SK-N-SH (cell line): ENCODE data around the gene FAM20C. TPM values are rescaled to one million over a fixed set of nuclear protein-coding genes. Genes with fewer than 3 reads are reported as not detected.
A peak's percentile ranks its signal among the peaks of the same experiment; 100 is the strongest.
"Not testable (repeated sequence)": the region's sequence is repeated elsewhere in the genome, so short reads cannot be mapped to it uniquely, and the experiment has no call there.

Experiments used
- CTCF ChIA-PET: fragments of 300-600, 350-600 bp; formaldehyde crosslinking; extraction: SDS; loops from one replicate; lab custom pipeline; 2021; lab: Yijun Ruan, JAX
- POLR2A ChIA-PET: fragments of 350-600 bp; sonication (Branson Sonifier 250); formaldehyde crosslinking; extraction: SDS; loops from one replicate; lab custom pipeline; 2020; ENCODE audit warnings: antibody characterized with exemption, inconsistent platforms; lab: Yijun Ruan, JAX
- DNase-seq: peaks from one replicate; pipeline ENCODE4 v3.0.0; 2012
- H2AFZ ChIP-seq: fragments of 200-600 bp; sonication (generic); 2 replicates; pipeline ENCODE4 v1.8.1; 2016; ENCODE audit warnings: antibody characterized with exemption, mild to moderate bottlenecking, low read depth
- H3F3A ChIP-seq: fragments of 200-600 bp; sonication (generic); replicated peaks from 2 replicates; pipeline ENCODE3; 2016; ENCODE audit warnings: antibody characterized with exemption, mild to moderate bottlenecking; ENCODE audit not compliant: insufficient read depth
- H3K27ac ChIP-seq, 2 experiments: fragments of 200-500 bp in 1 of 2; fragments of 200-600 bp in 1 of 2; sonication (Bioruptor generic) in 1 of 2; sonication (generic), shearing (Covaris generic) in 1 of 2; 2 replicates each; pipeline versions ENCODE4 v1.5.1 to v1.6.1; 2014 to 2016; ENCODE audit warnings: low read depth in 2 of 2, inconsistent platforms in 1 of 2, low read length in 1 of 2, mild to moderate bottlenecking in 1 of 2, mixed read lengths in 1 of 2
- H3K27me3 ChIP-seq: fragments of 200-600 bp; sonication (generic), shearing (Covaris generic); 2 replicates; pipeline ENCODE4 v1.6.1; 2016; ENCODE audit warnings: mixed run types; ENCODE audit not compliant: insufficient read depth
- H3K36me3 ChIP-seq, 2 experiments: fragments of 200-500 bp in 1 of 2; fragments of 200-600 bp in 1 of 2; sonication (Bioruptor generic) in 1 of 2; sonication (generic) in 1 of 2; replicated peaks in 1 of 2; 2 replicates each; pipeline versions ENCODE3 to v1.5.1; 2014 to 2016; ENCODE audit warnings: low read length in 1 of 2, mild to moderate bottlenecking in 1 of 2; ENCODE audit not compliant: insufficient read depth in 2 of 2, control insufficient read depth in 1 of 2
- H3K4me1 ChIP-seq, 2 experiments: fragments of 200-500 bp in 1 of 2; fragments of 200-600 bp in 1 of 2; sonication (Bioruptor generic) in 1 of 2; sonication (generic), shearing (Covaris generic) in 1 of 2; 2 replicates each; pipeline versions ENCODE4 v1.5.1 to v1.6.1; 2014 to 2016; ENCODE audit warnings: low read depth in 1 of 2, low read length in 1 of 2, mixed run types in 1 of 2; ENCODE audit not compliant: insufficient read depth in 2 of 2, control insufficient read depth in 1 of 2
- H3K4me2 ChIP-seq: fragments of 200-600 bp; sonication (generic), shearing (Covaris generic); 2 replicates; pipeline ENCODE4 v1.6.1; 2017; ENCODE audit warnings: mixed run types
- H3K4me3 ChIP-seq, 2 experiments: fragments of 200-500 bp in 1 of 2; fragments of 200-600 bp in 1 of 2; sonication (Bioruptor generic) in 1 of 2; sonication (generic), shearing (Covaris generic) in 1 of 2; 2 replicates each; pipeline versions ENCODE4 v1.5.1 to v1.8.1; 2014 to 2016; ENCODE audit warnings: low read depth in 2 of 2, inconsistent platforms in 1 of 2, low read length in 1 of 2, mild to moderate bottlenecking in 1 of 2, mixed read lengths in 1 of 2, moderate library complexity in 1 of 2
- H3K79me2 ChIP-seq: fragments of 200-600 bp; sonication (generic); 2 replicates; pipeline ENCODE4 v1.8.1; 2017; ENCODE audit warnings: mild to moderate bottlenecking; ENCODE audit not compliant: insufficient read depth
- H3K9ac ChIP-seq: fragments of 200-600 bp; sonication (generic); 2 replicates; pipeline ENCODE4 v1.6.1; 2017; ENCODE audit warnings: mixed run types
- H3K9me2 ChIP-seq: fragments of 200-600 bp; sonication (generic); 2 replicates; pipeline ENCODE4 v1.6.1; 2017; ENCODE audit warnings: mixed run types
- H3K9me3 ChIP-seq: fragments of 200-600 bp; sonication (generic); 2 replicates; pipeline ENCODE4 v1.6.1; 2017; ENCODE audit warnings: mixed run types, mild to moderate bottlenecking, moderate library complexity
- H4K20me1 ChIP-seq: fragments of 200-600 bp; sonication (generic); 2 replicates; pipeline ENCODE4 v1.6.1; 2017; ENCODE audit warnings: mild to moderate bottlenecking, mixed run types; ENCODE audit not compliant: insufficient read depth
- CTCF ChIP-seq: fragments of 200-600 bp; sonication (generic); IDR thresholded peaks from 2 replicates; pipeline ENCODE4 v1.6.1; 2017; ENCODE audit warnings: antibody characterized with exemption, mild to moderate bottlenecking, moderate library complexity
- NRF1 ChIP-seq: IDR thresholded peaks from 2 replicates; pipeline ENCODE4 v1.6.1; 2012; ENCODE audit warnings: low read depth, mild to moderate bottlenecking, low read length
- RAD21 ChIP-seq: IDR thresholded peaks from 2 replicates; pipeline ENCODE4 v1.6.1; 2012; ENCODE audit warnings: mild to moderate bottlenecking, low read length
- TCF12 ChIP-seq: IDR thresholded peaks from 2 replicates; pipeline ENCODE4 v1.4.0; 2012
- TEAD4 ChIP-seq: IDR thresholded peaks from 2 replicates; pipeline ENCODE4 v1.4.0; 2012; ENCODE audit warnings: mild to moderate bottlenecking, borderline replicate concordance; ENCODE audit not compliant: insufficient read depth
- USF1 ChIP-seq: IDR thresholded peaks from 2 replicates; pipeline ENCODE4 v1.4.0; 2012; ENCODE audit warnings: low read depth, borderline replicate concordance
- USF2 ChIP-seq: fragments of 150-350 bp; IDR thresholded peaks from 2 replicates; pipeline ENCODE4 v1.6.1; 2017; ENCODE audit warnings: antibody characterized with exemption, low read length, low read depth, borderline replicate concordance
- WGBS: methylation state at CpG from one replicate; pipeline ENCODE4 v1.1.6; 2017; ENCODE audit warnings: low lambda C conversion rate; 5-methylcytosine and 5-hydroxymethylcytosine counted together
- polyA plus RNA-seq, 3 experiments: library from polyadenylated mRNA; depleted of rRNA; stranded (reverse); fragments of >200 nt; gene quantifications; 2 replicates each; pipeline ENCODE4 v1.2.3, GENCODE V29; 2012
- TF ChIP-seq, protein P1 (sequence below): IDR thresholded peaks from 2 replicates; pipeline ENCODE4 v1.6.1; 2012; ENCODE audit warnings: mild to moderate bottlenecking, low read depth, low read length, moderate library complexity
- TF ChIP-seq, protein P2 (sequence below): IDR thresholded peaks from 2 replicates; pipeline ENCODE4; 2012
- TF ChIP-seq, protein P3 (sequence below): IDR thresholded peaks from 2 replicates; pipeline ENCODE4 v1.4.0; 2012; ENCODE audit warnings: low read depth

The FAM20C gene
- polyA plus RNA-seq, 1 of the 3 experiments (the other 2 are of a cell fraction): 12.7 TPM

DNA sequence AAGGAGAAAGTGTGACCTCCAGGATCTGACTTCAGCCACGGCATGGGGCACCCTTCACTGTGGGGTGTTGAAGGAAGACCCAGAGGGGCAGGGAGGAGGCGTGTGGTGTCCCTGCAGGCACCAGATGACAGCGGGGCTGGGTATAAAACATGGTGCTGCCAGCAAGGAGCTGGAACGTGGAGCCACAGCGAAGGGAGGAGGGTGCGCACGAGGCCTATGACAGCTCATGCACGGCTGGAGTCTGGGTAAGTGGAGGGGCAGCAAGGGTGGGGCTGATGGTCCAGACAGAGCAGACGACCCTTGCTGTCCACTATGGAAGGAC is 69.8 kb downstream of the FAM20C start (continued):
- TF ChIP-seq, protein P1, sequence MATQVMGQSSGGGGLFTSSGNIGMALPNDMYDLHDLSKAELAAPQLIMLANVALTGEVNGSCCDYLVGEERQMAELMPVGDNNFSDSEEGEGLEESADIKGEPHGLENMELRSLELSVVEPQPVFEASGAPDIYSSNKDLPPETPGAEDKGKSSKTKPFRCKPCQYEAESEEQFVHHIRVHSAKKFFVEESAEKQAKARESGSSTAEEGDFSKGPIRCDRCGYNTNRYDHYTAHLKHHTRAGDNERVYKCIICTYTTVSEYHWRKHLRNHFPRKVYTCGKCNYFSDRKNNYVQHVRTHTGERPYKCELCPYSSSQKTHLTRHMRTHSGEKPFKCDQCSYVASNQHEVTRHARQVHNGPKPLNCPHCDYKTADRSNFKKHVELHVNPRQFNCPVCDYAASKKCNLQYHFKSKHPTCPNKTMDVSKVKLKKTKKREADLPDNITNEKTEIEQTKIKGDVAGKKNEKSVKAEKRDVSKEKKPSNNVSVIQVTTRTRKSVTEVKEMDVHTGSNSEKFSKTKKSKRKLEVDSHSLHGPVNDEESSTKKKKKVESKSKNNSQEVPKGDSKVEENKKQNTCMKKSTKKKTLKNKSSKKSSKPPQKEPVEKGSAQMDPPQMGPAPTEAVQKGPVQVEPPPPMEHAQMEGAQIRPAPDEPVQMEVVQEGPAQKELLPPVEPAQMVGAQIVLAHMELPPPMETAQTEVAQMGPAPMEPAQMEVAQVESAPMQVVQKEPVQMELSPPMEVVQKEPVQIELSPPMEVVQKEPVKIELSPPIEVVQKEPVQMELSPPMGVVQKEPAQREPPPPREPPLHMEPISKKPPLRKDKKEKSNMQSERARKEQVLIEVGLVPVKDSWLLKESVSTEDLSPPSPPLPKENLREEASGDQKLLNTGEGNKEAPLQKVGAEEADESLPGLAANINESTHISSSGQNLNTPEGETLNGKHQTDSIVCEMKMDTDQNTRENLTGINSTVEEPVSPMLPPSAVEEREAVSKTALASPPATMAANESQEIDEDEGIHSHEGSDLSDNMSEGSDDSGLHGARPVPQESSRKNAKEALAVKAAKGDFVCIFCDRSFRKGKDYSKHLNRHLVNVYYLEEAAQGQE: no peak
- no peak for TF ChIP-seq TEAD4
- TF ChIP-seq, protein P2, sequence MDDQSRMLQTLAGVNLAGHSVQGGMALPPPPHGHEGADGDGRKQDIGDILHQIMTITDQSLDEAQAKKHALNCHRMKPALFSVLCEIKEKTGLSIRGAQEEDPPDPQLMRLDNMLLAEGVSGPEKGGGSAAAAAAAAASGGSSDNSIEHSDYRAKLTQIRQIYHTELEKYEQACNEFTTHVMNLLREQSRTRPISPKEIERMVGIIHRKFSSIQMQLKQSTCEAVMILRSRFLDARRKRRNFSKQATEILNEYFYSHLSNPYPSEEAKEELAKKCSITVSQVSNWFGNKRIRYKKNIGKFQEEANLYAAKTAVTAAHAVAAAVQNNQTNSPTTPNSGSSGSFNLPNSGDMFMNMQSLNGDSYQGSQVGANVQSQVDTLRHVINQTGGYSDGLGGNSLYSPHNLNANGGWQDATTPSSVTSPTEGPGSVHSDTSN: no peak
- TF ChIP-seq NRF1: no peak
- no peak for TF ChIP-seq USF1
- no peak for TF ChIP-seq RAD21
- no peak for TF ChIP-seq TCF12
- TF ChIP-seq USF2: no peak
- TF ChIP-seq, protein P3, sequence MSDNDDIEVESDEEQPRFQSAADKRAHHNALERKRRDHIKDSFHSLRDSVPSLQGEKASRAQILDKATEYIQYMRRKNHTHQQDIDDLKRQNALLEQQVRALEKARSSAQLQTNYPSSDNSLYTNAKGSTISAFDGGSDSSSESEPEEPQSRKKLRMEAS: no peak

DNA sequence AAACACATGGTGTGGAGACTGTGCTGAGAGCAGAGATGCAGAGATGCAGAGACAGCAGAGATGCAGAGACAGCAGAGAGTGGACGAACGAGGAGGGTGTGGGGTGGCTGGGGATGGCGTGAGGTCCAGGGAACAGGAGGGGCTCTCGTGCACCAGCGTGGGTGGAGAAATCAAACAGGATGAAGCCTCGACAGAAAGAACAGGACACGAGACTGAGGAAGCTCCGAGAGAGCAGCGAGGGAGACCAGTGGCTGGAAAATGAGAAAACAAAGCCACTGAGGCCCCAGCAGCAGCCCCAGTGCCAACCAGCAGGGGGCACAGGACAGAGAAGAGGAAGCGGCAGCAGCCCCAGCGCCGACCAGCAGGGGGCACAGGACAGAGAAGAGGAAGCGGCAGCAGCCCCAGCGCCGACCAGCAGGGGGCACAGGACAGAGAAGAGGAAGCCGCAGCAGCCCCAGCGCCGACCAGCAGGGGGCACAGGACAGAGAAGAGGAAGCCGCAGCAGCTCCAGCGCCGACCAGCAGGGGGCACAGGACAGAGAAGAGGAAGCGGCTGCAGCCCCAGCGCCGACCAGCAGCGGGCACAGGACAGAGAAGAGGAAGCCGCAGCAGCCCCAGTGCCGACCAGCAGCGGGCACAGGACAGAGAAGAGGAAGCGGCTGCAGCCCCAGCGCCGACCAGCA is 70.4 kb downstream of the FAM20C start:
- H3K27me3 ChIP-seq, H4K20me1 ChIP-seq, H3K9me3 ChIP-seq, H3K9ac ChIP-seq, H3K36me3 ChIP-seq, H3K4me3 ChIP-seq, CTCF ChIA-PET, POLR2A ChIA-PET, H2AFZ ChIP-seq, H3K9me2 ChIP-seq, H3K4me2 ChIP-seq, H3K79me2 ChIP-seq, H3K27ac ChIP-seq, DNase-seq, H3K4me1 ChIP-seq: not testable (repeated sequence)
- H3F3A ChIP-seq: peaks cover 14% of the 10 kb centered on the region
- 67% methylated on average over 16 of the region's 31 CpGs for WGBS
- peak; percentile 8; the same call in 1 of the 2 replicates for TF ChIP-seq CTCF

DNA sequence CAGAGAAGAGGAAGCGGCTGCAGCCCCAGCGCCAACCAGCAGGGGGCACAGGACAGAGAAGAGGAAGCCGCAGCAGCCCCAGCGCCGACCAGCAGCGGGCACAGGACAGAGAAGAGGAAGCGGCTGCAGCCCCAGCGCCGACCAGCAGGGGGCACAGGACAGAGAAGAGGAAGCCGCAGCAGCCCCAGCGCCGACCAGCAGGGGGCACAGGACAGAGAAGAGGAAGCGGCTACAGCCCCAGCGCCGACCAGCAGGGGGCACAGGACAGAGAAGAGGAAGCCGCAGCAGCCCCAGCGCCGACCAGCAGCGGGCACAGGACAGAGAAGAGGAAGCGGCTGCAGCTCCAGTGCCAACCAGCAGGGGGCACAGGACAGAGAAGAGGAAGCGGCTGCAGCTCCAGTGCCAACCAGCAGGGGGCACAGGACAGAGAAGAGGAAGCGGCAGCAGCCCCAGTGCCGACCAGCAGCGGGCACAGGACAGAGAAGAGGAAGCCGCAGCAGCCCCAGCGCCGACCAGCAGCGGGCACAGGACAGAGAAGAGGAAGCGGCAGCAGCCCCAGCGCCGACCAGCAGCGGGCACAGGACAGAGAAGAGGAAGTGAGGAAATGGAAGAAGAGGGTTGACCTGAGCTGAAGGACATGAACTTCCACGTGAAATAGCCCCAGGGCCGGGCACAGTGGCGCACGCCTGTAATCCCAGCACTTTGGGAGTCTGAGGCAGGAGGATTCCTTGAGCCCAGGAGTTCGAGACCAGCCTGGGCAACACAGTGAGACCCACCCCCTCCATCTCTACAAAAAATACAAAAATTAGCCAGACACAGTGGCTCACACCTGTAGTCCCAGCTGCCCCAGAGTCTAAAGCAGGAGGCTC is 71.3 kb downstream of the FAM20C start:
- H3K9me2 ChIP-seq, H3K4me2 ChIP-seq, H4K20me1 ChIP-seq, H3K4me1 ChIP-seq, H2AFZ ChIP-seq, H3K79me2 ChIP-seq, H3K27ac ChIP-seq, H3K36me3 ChIP-seq, POLR2A ChIA-PET, H3K9ac ChIP-seq, DNase-seq, H3K9me3 ChIP-seq, H3K4me3 ChIP-seq: not testable (repeated sequence)
- CTCF ChIA-PET: interaction anchor here (0.8 to 5.4 kb wide), 4 partner anchors 13 to 77 kb away, joined by 3 to 51 read pairs (median 4); no protein-coding TSS in a partner anchor
- Histone ChIP-seq H3F3A (peaks cover 14% of the 10 kb centered on the region), H3K27me3 (peaks cover 15% of the 10 kb centered on the region; the same call in 1 of the 2 replicates)
- 63% methylated on average over 11 of the region's 37 CpGs for WGBS
